ENCODE results near the gene UNC80. TPM values are rescaled to one million over a fixed set of nuclear protein-coding genes. Genes with fewer than 3 reads are reported as not detected.
A peak's percentile ranks its signal among the peaks of the same experiment; 100 is the strongest.

The UNC80 gene
- total and polyA plus RNA-seq, 10 donors: 0.05 to 1.9 (median 0.63) TPM

DNA sequence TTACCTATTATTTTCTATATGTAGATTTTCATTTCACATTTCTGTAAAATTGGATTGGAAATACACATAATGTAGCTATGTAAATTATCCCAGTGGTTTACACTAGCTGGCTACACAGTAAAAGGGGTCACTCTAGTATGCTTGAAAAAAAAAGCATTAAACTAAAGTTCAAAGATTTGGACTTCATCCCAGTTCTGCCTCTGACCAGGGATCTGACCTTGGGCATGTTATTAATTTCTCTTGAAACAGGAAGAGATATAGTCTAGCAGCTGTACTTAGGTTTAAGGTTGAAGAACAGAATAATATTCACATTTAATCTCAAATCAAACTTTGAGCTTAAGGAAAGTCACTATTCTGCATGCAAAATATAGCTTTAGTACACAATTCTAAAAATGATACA, 166.3 kb downstream of the UNC80 start:
- TF ChIP-seq, protein P1, sequence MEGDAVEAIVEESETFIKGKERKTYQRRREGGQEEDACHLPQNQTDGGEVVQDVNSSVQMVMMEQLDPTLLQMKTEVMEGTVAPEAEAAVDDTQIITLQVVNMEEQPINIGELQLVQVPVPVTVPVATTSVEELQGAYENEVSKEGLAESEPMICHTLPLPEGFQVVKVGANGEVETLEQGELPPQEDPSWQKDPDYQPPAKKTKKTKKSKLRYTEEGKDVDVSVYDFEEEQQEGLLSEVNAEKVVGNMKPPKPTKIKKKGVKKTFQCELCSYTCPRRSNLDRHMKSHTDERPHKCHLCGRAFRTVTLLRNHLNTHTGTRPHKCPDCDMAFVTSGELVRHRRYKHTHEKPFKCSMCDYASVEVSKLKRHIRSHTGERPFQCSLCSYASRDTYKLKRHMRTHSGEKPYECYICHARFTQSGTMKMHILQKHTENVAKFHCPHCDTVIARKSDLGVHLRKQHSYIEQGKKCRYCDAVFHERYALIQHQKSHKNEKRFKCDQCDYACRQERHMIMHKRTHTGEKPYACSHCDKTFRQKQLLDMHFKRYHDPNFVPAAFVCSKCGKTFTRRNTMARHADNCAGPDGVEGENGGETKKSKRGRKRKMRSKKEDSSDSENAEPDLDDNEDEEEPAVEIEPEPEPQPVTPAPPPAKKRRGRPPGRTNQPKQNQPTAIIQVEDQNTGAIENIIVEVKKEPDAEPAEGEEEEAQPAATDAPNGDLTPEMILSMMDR (IDR thresholded peaks at IDR 0.05 in 8 of 11, conservative IDR thresholded peaks at IDR 0.05 in 3 of 11): no peak
- TF ChIP-seq POLR2A (IDR thresholded peaks at IDR 0.05) (no peak), POLR2AphosphoS5 (IDR thresholded peaks at IDR 0.05) (no peak)
- Histone ChIP-seq H3K27ac (peak overlapping the region in 1 of 8 donors; percentile 12), H3K4me1 (peaks cover 0 to 17% (median 3%) of the 10 kb centered on the region in 6 donors), H3K27me3 (replicated peaks in 1 of 7) (no peaks in the 10 kb centered on the region), H3K9me3 (no peaks in the 10 kb centered on the region), H3K4me3 (no peak overlapping the region), H3K36me3 (no peaks in the 10 kb centered on the region)
- intact Hi-C loops (cut with DNase I; ENCODE audit: low total_unique reads): no loop called here
- no peak for DNase-seq

DNA sequence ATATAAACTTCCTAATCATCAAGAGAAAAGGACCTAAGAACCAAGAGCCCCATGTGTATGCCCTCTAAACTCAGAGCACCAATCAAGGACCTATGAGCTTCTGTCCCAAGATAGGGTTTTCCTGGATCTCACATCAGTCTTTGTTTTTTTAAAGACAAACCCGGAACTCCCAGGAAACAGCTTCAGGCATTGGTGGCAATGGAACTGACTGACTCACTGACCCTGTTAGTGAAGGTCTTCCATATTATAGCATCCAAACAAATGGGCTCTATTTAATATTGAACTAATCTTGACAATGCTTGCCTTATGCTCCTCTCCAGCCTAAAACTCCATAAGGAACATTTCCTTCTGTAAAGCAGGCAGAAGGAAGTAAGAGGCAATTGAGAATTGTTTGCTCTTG, 167.3 kb downstream of the UNC80 start:
- Histone ChIP-seq H3K27me3 (replicated peaks in 1 of 7) (no peaks in the 10 kb centered on the region), H3K36me3 (no peaks in the 10 kb centered on the region), H3K4me3 (no peak overlapping the region), H3K27ac (no peak overlapping the region), H3K4me1 (peaks cover 0 to 17% (median 3%) of the 10 kb centered on the region in 6 donors), H3K9me3 (no peaks in the 10 kb centered on the region)
- DNase-seq: no peak
- WGBS, 5 donors: 69 to 100% (median 77%) methylated on average over 1 of the region's 1 CpG
- intact Hi-C loops (cut with DNase I; ENCODE audit: low total_unique reads): no loop called here
- TF ChIP-seq POLR2A (IDR thresholded peaks at IDR 0.05) (no peak), POLR2AphosphoS5 (IDR thresholded peaks at IDR 0.05) (no peak)
- TF ChIP-seq, protein P1 (IDR thresholded peaks at IDR 0.05 in 8 of 11, conservative IDR thresholded peaks at IDR 0.05 in 3 of 11): no peak

DNA sequence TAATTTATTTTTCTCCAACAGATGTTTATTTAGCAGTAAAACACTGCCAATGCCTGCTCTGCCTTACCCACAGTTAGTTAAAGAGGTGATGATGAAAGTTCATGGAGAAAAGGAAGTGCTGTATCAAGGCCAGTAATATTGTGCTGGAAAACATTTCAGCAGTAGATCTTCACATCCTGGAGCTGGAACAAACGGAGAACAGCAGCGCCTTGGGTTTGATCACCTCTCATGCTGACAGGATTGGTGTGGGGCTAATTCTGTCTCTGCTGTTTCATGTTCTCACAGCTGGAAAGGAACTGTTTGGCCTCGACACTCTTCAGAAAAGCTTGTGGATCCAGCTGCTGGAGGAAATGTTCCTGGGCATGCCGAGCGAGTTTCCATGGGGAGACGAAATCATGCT, 169.3 kb downstream of the UNC80 start:
- 66 to 78% (median 73%) methylated on average over 6 of the region's 6 CpGs for WGBS, 5 donors

DNA sequence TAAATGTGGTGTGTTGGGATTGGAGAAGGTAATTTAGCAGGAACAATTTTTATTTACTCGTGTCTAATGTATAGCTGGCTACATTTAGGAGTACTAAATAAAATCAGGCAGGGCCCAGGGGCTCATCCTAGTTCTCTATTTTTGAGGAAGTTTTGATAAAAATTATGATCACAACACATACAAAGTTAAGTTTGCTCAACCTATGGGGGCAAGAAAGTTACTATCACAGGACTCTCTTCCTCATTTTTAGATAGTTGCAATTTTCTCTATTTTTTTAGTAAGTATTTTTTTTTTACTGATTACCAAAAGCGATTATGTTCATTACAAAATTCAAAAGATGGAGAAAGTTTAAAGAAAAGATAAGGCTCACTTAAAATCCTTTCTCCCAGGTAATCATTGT, 170.8 kb downstream of the UNC80 start:
- Histone ChIP-seq H3K36me3 (no peaks in the 10 kb centered on the region), H3K4me3 (no peak overlapping the region), H3K9me3 (no peaks in the 10 kb centered on the region), H3K27ac (peak overlapping the region in 2 of 8 donors; percentile 75 to 84), H3K27me3 (replicated peaks in 1 of 7) (no peaks in the 10 kb centered on the region), H3K4me1 (peaks cover 0 to 12% (median 2%) of the 10 kb centered on the region in 6 donors)
- WGBS, 5 donors: 67 to 79% (median 76%) methylated on average over 2 of the region's 2 CpGs
- TF ChIP-seq POLR2A (IDR thresholded peaks at IDR 0.05): no peak
- no peak for TF ChIP-seq POLR2AphosphoS5 (IDR thresholded peaks at IDR 0.05)
- TF ChIP-seq, protein P1 (IDR thresholded peaks at IDR 0.05 in 8 of 11, conservative IDR thresholded peaks at IDR 0.05 in 3 of 11): no peak
- intact Hi-C loops (cut with DNase I; ENCODE audit: low total_unique reads): no loop called here
- DNase-seq: no peak

More for the DNA sequence above, 169.3 kb downstream of the UNC80 start:
- Histone ChIP-seq H3K27me3 (replicated peaks in 1 of 7) (no peaks in the 10 kb centered on the region), H3K9me3 (no peaks in the 10 kb centered on the region), H3K36me3 (no peaks in the 10 kb centered on the region), H3K4me1 (peaks cover 0 to 17% (median 3%) of the 10 kb centered on the region in 6 donors), H3K4me3 (peak overlapping the region in 1 of 8 donors; percentile 18), H3K27ac (peak overlapping the region; percentile 10 to 84 (median 71))
- TF ChIP-seq, protein P1 (IDR thresholded peaks at IDR 0.05 in 8 of 11, conservative IDR thresholded peaks at IDR 0.05 in 3 of 11): no peak
- peak in 1 of 3 donors; percentile 24 for TF ChIP-seq POLR2A (IDR thresholded peaks at IDR 0.05)
- peak in 1 of 3 donors; percentile 55 for TF ChIP-seq POLR2AphosphoS5 (IDR thresholded peaks at IDR 0.05)
- DNase-seq: no peak
- intact Hi-C loops (cut with DNase I; ENCODE audit: low total_unique reads): no loop called here
